Activated effector memory CD4-positive, alpha-beta T cell treated with Interleukin-2 at 50 U/mL for 16 hours (primary cell): ENCODE data around the gene HECA.
"Not testable (repeated sequence)": the region's sequence is repeated elsewhere in the genome, so short reads cannot be mapped to it uniquely, and the experiment has no call there.

Experiments used
- DNase-seq: peaks from one replicate; pipeline ENCODE4 v3.0.0-alpha.2; 2020

Gene HECA

DNA sequence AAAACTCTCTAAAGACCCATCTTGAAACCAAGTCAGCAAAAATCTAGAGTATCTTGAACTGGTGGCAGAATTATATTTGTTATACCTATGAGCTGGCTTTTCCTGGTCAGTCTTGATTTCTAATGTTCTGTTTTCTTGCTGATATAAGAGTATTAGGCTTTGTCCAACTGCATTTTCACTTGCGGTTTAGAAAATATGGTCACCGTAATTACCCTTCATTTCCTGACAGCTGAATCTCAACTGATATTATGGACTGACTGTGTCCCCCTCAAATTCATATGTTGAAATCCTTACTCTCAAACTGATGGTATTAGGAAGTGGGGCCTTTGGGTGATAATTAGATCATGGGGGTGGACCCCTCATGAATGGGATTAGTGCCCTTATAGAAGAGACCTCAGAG is 84.9 kb downstream of the HECA start:
- DNase-seq: no peak

DNA sequence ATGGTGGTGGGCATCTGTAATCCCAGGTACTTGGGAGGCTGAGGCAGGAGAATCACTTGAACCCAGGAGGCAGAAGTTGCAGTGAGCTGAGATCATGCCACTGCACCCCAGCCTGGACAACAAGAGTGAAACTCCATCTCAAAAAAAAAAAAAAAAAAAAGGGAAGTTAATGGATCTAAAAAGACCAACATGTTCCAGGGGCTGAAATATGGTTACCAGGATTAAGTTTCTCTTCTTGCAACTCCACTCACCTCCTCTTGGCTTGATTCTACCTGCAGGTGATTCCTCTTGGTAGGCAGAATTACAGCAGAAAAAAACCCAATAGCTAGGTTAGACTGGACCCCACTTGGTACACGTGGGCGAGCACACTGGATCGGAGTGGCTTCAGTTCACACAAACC is 93.5 kb downstream of the HECA start:
- not testable (repeated sequence) for DNase-seq
